Myocyte (in vitro differentiated cells): ENCODE results near the gene CCS. TPM values are rescaled to one million over a fixed set of nuclear protein-coding genes. Genes with fewer than 3 reads are reported as not detected.
"Not testable (repeated sequence)": the region's sequence is repeated elsewhere in the genome, so short reads cannot be mapped to it uniquely, and the experiment has no call there.

ENCODE experiments used
- DNase-seq: peaks from one replicate; pipeline ENCODE4 v3.0.0-alpha.2; 2012; ENCODE audit warnings: low read depth
- total RNA-seq: library from RNA; depleted of rRNA; stranded (reverse); fragments of >200 nt; gene quantifications from 2 replicates; pipeline ENCODE4 v1.2.3, GENCODE V29; 2014

The CCS gene
- total RNA-seq, 1 donor from 2014 or later, result 25.8 TPM

GRCh38 chr11:66561178-66561974 is 31.6 kb upstream of the CCS start:
- no peak for DNase-seq

GRCh38 chr11:66561975-66562248 is 31.1 kb upstream of the CCS start:
- DNase-seq, result no peak

GRCh38 chr11:66562275-66562674 is 30.7 kb upstream of the CCS start:
- DNase-seq, result no peak

GRCh38 chr11:66562907-66563583 is 29.9 kb upstream of the CCS start:
- no peak for DNase-seq

- DNase-seq, result no peak
Observed at GRCh38 chr11:66563832-66564231, 29.2 kb upstream of the CCS start.

GRCh38 chr11:66564538-66564937 is 28.4 kb upstream of the CCS start:
- DNase-seq, result no peak

- DNase-seq, result no peak
Observed at GRCh38 chr11:66564984-66565383, 28.0 kb upstream of the CCS start.

GRCh38 chr11:66566221-66566620 is 26.8 kb upstream of the CCS start:
- no peak for DNase-seq

GRCh38 chr11:66567787-66568123 is 25.2 kb upstream of the CCS start:
- DNase-seq, result no peak

- DNase-seq, result peak; percentile 84
Observed at GRCh38 chr11:66568124-66568916, 24.7 kb upstream of the CCS start, which contains the start of gene CTSF. TSS of gene CTSF (minus strand) at chr11:66568606. CDS start at chr11:66568486, 120 bp downstream.

- no peak for DNase-seq
Observed at GRCh38 chr11:66569076-66569475, 23.9 kb upstream of the CCS start.

GRCh38 chr11:66570079-66570849 is 22.7 kb upstream of the CCS start:
- no peak for DNase-seq

- DNase-seq, result no peak
Observed at GRCh38 chr11:66570850-66571180, 22.2 kb upstream of the CCS start.

GRCh38 chr11:66579017-66579606 is 13.9 kb upstream of the CCS start:
- peak; percentile 63 for DNase-seq

- DNase-seq, result no peak
Observed at GRCh38 chr11:66580803-66581202, 12.2 kb upstream of the CCS start.

GRCh38 chr11:66581261-66581660 is 11.7 kb upstream of the CCS start:
- DNase-seq, result no peak

- DNase-seq, result not testable (repeated sequence)
Observed at GRCh38 chr11:66582565-66583147, 10.3 kb upstream of the CCS start.

GRCh38 chr11:66585447-66585846 is 7.5 kb upstream of the CCS start:
- not testable (repeated sequence) for DNase-seq

- no peak for DNase-seq
Observed at GRCh38 chr11:66586136-66586535, 6.8 kb upstream of the CCS start.

GRCh38 chr11:66589315-66589714 is 3.7 kb upstream of the CCS start:
- not testable (repeated sequence) for DNase-seq
